GM18526 (cell line): ENCODE data around the gene TRMT10B.

Source experiments
- POLR2A ChIP-seq: IDR thresholded peaks from 3 replicates; pipeline ENCODE4 v1.6.1; 2011; ENCODE audit not compliant: insufficient read length; ENCODE audit errors: extremely low read depth

TRMT10B gene

DNA sequence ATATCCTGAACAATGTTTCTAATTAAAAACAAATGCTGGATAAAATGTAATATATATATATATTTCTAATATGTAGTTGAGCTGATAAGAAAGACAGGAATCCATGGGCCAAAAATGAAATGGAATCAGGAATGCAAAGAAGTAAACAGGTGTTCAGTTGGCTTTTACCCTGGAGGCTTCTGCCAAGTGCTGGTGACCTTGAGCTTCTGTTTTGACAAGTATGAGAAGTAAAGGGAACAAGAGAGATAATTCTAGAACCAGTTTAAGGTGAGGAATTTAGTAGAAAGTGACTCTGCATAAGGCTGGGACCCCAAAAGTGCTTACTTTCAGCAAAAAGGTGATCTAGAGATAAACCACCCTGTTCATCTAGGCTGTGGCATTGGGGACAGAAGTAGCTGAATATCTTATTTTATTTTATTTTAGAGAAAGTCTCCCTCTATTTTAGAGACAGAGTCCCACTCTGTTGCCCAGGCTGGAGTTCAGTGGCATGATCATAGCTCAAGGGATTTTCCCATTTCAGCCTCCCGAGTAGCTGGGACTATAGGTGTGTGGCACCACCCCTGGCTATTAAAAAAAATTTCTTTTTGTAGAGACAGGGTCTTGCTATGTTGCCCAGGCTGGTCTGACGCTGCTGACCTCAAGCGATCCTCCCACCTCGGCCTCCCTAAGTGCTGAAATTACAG is 74.0 kb downstream of the TRMT10B start:
- no peak for TF ChIP-seq POLR2A
